K562 (cell line): ENCODE measurements around the gene TFDP1.

Source experiments
- E2F3 ChIP-seq: fragments of 250-450 bp; sonication (Bioruptor Pico); IDR thresholded peaks from 2 replicates; pipeline ENCODE4 v1.4.0; 2020; ENCODE audit warnings: mild to moderate bottlenecking
- MXI1 ChIP-seq: IDR thresholded peaks from 2 replicates; pipeline ENCODE4 v1.6.1; 2011; ENCODE audit warnings: low read depth, mild to moderate bottlenecking, improper control_type of control experiment, low read length

DNA sequence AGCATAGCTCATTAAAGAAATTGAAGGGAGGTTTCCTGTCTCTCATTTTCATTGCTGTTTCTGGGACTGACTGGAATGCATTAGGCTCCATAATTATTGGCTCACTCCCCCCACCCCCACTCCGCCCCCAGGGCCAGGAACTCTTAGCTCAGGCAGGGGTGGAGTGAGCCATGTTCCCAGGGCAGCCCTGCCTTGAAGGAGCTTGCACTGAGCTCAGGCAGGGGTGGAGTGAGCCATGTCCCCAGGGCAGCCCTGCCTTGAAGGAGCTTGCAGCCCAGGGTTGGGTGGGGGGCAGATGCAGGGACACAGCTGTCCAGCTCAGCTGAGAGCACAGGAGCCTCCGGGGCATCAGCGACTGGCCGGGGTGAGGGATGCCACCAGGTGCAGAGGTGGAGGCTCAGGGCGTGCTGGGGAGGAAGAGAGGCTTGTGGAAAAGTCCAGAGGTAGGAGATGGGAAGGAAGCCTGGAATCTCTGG is 39.1 kb upstream of the TFDP1 start:
- TF ChIP-seq MXI1 (no peak), E2F3 (CRISPR knock-in tag) (no peak)
